Thyroid gland (tissue), 4 donors: ENCODE measurements around the gene PRKAR2B. TPM values are rescaled to one million over a fixed set of nuclear protein-coding genes. Genes with fewer than 3 reads are reported as not detected.

ENCODE experiments used
- DNase-seq, 2 donors: peaks; one replicate each; pipeline ENCODE4 v3.0.0-alpha.2; 2019
- H3K27ac ChIP-seq, 3 donors: fragments of 200-600 bp; sonication (generic); 1 replicate in 2 of 3; 2 replicates in 1 of 3; pipeline ENCODE4 v1.5.1; 2016 to 2019; ENCODE audit warnings: mild to moderate bottlenecking in 1 of 3, moderate library complexity in 1 of 3
- H3K27me3 ChIP-seq: fragments of 200-600 bp; sonication (generic); one replicate; pipeline ENCODE4 v1.5.1; 2019
- H3K36me3 ChIP-seq, 2 donors: fragments of 200-600 bp; sonication (generic); one replicate each; pipeline ENCODE4 v1.5.1; 2016 to 2019
- H3K4me1 ChIP-seq, 2 donors: fragments of 200-600 bp; sonication (generic); one replicate each; pipeline ENCODE4 v1.5.1; 2017 to 2019
- H3K4me3 ChIP-seq, 3 donors: fragments of 200-600 bp; sonication (generic); replicated peaks in 1 of 3; 1 replicate in 2 of 3; 2 replicates in 1 of 3; pipeline ENCODE4 v1.5.1; 2016; ENCODE audit warnings: mild to moderate bottlenecking in 1 of 3
- H3K9me3 ChIP-seq: fragments of 200-600 bp; sonication (generic); one replicate; pipeline ENCODE4 v1.5.1; 2017
- POLR2A ChIP-seq, 2 donors: fragments of 450-650 bp; IDR thresholded peaks; one replicate each; pipeline ENCODE4 v1.6.1; 2017; ENCODE audit warnings: antibody characterized with exemption in 2 of 2, mild to moderate bottlenecking in 2 of 2, moderate library complexity in 1 of 2
- WGBS, 2 donors: methylation state at CpG; one replicate each; pipeline ENCODE4 v1.1.5; 2017; 5-methylcytosine and 5-hydroxymethylcytosine counted together
- intact Hi-C: fragments of 100-400 bp; cut with DNase I; formaldehyde crosslinking; loops from one replicate; pipeline ENCODE4 v1.15.1; 2023
- total RNA-seq, 4 donors: library from RNA; depleted of rRNA; stranded (reverse); fragments of >200 nt; gene quantifications; one replicate each; pipeline ENCODE4 v1.2.3, GENCODE V29; 2016
- TF ChIP-seq, protein P1 (sequence below), 6 experiments: fragments of 200-600 bp in 3 of 6; fragments of 450-650 bp in 3 of 6; sonication (generic) in 3 of 6; IDR thresholded peaks; one replicate each; pipeline ENCODE4 v1.5.1; 2016 to 2019; ENCODE audit warnings: antibody characterized with exemption in 6 of 6, mild to moderate bottlenecking in 2 of 6, inconsistent platforms in 1 of 6, moderate library complexity in 1 of 6

PRKAR2B gene
- total RNA-seq, 4 donors from 2014 or later, result 5.1 to 9.0 (median 6.5) TPM

DNA sequence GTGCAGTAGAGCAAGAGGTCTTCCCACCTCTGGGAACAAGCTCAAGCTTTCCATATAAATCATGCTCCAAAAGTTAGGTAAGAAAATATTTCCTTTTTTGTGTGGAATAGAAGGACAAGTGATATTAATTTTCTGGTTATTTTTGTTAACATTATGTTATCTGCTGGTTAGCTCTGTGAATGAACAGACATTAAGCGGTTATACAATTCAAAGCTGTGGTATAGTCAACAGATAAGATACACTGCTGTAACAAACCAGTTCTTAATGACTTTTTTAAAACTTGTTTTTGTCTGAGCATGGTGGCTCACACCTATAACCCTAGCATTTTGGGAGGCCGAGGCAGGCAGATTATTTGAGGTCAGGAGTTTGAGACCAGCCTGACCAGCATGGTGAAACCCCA lies 43.0 kb upstream of the PRKAR2B start:
- WGBS, 2 donors, result 93 to 94% methylated on average over 2 of the region's 2 CpGs
- intact Hi-C loops, result no loop called here
- Histone ChIP-seq H3K27me3 (no peaks in the 10 kb centered on the region), H3K36me3 (no peaks in the 10 kb centered on the region), H3K4me1 (no peaks in the 10 kb centered on the region), H3K27ac (no peak overlapping the region), H3K9me3 (no peaks in the 10 kb centered on the region), H3K4me3 (no peak overlapping the region)
- no peak for DNase-seq
- TF ChIP-seq POLR2A (IDR thresholded peaks at IDR 0.05), result no peak
- TF ChIP-seq, protein P1, sequence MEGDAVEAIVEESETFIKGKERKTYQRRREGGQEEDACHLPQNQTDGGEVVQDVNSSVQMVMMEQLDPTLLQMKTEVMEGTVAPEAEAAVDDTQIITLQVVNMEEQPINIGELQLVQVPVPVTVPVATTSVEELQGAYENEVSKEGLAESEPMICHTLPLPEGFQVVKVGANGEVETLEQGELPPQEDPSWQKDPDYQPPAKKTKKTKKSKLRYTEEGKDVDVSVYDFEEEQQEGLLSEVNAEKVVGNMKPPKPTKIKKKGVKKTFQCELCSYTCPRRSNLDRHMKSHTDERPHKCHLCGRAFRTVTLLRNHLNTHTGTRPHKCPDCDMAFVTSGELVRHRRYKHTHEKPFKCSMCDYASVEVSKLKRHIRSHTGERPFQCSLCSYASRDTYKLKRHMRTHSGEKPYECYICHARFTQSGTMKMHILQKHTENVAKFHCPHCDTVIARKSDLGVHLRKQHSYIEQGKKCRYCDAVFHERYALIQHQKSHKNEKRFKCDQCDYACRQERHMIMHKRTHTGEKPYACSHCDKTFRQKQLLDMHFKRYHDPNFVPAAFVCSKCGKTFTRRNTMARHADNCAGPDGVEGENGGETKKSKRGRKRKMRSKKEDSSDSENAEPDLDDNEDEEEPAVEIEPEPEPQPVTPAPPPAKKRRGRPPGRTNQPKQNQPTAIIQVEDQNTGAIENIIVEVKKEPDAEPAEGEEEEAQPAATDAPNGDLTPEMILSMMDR (IDR thresholded peaks at IDR 0.05), result no peak

DNA sequence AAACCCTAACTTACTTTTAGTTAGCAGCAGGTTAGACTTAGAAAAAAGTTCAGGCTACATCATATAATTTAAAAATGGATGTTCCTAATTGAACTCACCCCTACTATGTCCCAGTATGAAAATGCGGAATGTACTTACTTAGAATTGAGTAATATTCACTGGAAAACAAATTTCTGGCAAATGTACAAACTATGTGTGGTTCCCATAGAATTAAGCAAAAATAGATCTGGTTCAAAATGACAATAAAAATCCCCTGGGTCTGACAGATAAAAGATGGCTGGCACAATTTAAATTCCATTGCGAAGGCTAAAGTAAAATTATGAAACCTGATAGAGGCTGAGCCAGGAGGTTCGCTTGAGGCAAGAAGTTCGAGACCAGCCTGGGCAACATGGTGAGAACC lies 42.4 kb upstream of the PRKAR2B start:
- WGBS, 2 donors, result 91% methylated on average over 4 of the region's 4 CpGs
- H3K36me3 ChIP-seq, result no peaks in the 10 kb centered on the region
- H3K4me1 ChIP-seq, result no peaks in the 10 kb centered on the region
- TF ChIP-seq, protein P1 (IDR thresholded peaks at IDR 0.05), result no peak
- TF ChIP-seq POLR2A (IDR thresholded peaks at IDR 0.05), result no peak
- intact Hi-C loops, result no loop called here
- H3K27ac ChIP-seq, result no peak overlapping the region
- no peaks in the 10 kb centered on the region for H3K9me3 ChIP-seq
- no peaks in the 10 kb centered on the region for H3K27me3 ChIP-seq
- no peak for DNase-seq
- no peak overlapping the region for H3K4me3 ChIP-seq

DNA sequence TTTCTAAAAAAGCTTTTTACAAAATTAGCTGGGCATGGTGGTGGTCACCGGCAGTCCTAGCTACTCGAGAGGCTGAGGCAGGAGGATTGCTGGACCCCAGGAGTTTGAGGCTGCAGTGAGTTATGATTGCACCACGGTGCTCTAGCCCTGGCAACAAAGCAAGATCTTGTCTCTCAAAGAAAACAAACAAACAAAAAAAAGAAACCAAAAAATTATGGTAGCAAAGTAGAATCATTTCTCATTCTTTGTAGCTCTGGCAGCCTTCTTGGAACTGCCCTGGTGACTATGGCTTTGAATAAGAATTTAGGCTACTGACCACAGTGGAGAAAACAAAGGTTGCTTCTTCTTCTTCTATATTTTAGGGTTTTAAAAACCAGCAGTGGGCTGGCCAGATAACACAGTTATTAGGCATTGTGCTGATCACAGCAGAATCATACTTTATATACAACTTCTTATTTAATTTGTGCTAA lies 41.9 kb upstream of the PRKAR2B start:
- intact Hi-C loops, result no loop called here
- Histone ChIP-seq H3K27me3 (no peaks in the 10 kb centered on the region), H3K9me3 (no peaks in the 10 kb centered on the region), H3K4me3 (no peak overlapping the region), H3K27ac (no peak overlapping the region), H3K4me1 (no peaks in the 10 kb centered on the region), H3K36me3 (no peaks in the 10 kb centered on the region)
- DNase-seq, result no peak
- TF ChIP-seq, protein P1 (IDR thresholded peaks at IDR 0.05), result no peak
- TF ChIP-seq POLR2A (IDR thresholded peaks at IDR 0.05), result no peak
- 77 to 89% methylated on average over 3 of the region's 3 CpGs for WGBS, 2 donors

DNA sequence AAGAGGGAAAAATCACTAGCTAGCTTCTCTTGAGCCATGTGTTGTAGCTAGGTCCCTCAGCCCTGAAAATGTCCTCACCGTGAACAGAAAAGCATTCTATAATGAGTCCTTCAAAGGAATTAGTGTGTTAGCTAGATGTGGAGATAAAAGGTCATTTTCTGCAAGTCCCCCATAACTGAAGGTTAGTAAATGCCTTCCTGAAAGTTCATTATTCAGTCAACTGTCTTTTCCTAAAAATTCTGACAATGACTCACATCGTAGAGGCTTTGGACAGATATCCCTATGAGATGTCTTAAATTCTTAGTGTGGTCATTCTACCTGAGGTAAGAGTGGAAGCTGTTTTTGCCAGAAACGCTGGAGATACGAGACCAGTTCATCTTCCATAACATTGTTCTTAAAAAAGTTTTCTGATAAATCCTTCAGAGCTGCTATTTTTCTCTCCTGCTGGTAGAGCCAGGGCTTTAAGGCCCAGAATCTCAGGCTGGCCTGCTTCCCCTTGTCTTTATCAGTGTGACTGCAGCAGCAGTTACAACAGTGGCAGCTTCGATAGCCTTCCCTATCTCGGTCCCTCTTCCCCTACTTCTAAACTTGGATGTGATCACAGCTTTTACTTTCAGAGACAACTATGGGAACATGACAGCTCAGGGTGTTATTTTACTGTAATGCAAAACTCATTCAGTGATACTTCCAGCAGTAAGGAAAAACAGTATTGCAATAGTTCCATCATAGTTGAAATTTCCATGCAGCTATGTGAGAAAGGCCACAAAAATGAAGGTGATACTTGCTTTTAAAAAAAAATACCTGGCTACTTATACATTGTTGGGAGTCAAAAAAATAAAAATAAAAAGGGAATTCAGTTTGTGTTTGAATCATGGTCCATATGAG lies 37.3 kb upstream of the PRKAR2B start:
- Histone ChIP-seq H3K27me3 (no peaks in the 10 kb centered on the region), H3K9me3 (no peaks in the 10 kb centered on the region), H3K27ac (no peak overlapping the region), H3K36me3 (no peaks in the 10 kb centered on the region), H3K4me1 (no peaks in the 10 kb centered on the region), H3K4me3 (no peak overlapping the region)
- intact Hi-C loops, result no loop called here
- TF ChIP-seq, protein P1 (IDR thresholded peaks at IDR 0.05), result no peak
- TF ChIP-seq POLR2A (IDR thresholded peaks at IDR 0.05), result no peak
- WGBS, 2 donors, result 74 to 75% methylated on average over 6 of the region's 6 CpGs
- DNase-seq, result no peak

DNA sequence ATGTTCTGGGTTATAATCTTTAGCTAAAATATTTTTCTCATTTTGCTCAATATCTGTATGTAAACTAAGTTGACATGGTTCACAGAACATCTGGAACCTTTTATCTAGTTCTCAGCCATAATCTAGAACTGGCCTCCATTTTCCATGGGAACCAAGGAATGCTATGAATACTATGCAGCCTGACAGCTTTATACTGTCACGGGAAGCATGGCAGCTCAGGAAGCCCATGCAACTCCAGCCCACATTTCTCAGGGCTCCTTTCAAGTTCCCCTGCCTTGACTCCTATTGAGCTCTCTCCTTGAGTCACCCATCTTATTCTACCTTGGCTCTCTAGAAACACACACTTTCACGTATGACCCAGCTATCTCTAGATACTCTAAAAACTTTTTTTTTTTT lies 36.6 kb upstream of the PRKAR2B start:
- WGBS, 2 donors, result 48 to 50% methylated on average over 2 of the region's 2 CpGs
- no peaks in the 10 kb centered on the region for H3K9me3 ChIP-seq
- H3K4me1 ChIP-seq, result no peaks in the 10 kb centered on the region
- no peaks in the 10 kb centered on the region for H3K36me3 ChIP-seq
- TF ChIP-seq, protein P1 (IDR thresholded peaks at IDR 0.05), result no peak
- no peak for TF ChIP-seq POLR2A (IDR thresholded peaks at IDR 0.05)
- no peaks in the 10 kb centered on the region for H3K27me3 ChIP-seq
- no peak overlapping the region for H3K27ac ChIP-seq
- intact Hi-C loops, result no loop called here
- no peak overlapping the region for H3K4me3 ChIP-seq
- no peak for DNase-seq
